ENCODE measurements around the gene CCL11.

Gene CCL11

DNA sequence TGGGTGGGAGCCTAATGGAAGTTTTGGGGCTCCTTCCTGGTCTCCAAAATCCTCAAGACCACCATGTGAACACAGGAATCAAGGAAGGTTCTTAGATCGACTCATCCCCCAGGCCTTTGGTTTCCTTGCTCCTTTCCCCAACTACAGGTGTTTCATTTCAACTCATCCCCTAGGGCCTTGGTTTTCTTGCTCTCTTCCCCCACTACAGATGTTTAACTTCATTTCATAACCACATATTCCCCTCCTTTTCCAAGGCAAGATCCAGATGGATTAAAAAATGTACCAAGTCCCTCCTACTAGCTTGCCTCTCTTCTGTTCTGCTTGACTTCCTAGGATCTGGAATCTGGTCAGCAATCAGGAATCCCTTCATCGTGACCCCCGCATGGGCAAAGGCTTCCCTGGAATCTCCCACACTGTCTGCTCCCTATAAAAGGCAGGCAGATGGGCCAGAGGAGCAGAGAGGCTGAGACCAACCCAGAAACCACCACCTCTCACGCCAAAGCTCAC, at the start of gene CCL11:
CCL11 (plus strand) TSS at position 457 of the 507 bp plus-strand sequence. CDS start 67 bp downstream, outside the sequence.
- DNase-seq (ENCODE audit: low read depth) = no peak

DNA sequence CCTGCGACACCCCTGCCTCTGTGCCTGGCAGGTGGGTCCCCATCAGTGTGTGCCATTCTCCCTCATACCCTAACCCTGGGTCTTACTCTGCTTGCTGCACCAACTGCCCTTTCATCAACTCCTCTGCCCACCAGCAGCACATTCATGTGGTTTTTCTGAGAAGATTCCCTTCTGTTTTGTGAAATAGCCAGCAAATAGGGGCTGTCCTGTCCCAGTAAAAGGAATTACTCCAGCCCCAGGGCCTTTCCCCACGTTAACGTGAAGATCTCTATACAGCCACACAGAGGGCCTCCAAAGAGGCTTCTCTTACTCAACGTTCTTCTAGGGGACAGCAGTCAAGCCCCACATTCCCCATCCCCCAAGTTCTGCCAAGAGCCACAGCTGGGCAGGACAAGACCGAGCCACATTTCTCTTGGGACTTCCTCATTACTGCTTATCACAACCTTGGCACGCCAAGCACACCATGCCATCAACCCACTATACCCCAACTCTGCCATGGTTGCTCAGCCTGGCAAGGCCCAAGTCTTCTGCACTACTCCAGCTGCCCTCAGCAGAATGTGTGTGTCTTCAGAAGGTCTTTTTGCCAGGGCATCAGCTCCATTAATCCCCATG, 49.2 kb upstream of the CCL11 start:
- no peak for DNase-seq (ENCODE audit: low read depth)

DNA sequence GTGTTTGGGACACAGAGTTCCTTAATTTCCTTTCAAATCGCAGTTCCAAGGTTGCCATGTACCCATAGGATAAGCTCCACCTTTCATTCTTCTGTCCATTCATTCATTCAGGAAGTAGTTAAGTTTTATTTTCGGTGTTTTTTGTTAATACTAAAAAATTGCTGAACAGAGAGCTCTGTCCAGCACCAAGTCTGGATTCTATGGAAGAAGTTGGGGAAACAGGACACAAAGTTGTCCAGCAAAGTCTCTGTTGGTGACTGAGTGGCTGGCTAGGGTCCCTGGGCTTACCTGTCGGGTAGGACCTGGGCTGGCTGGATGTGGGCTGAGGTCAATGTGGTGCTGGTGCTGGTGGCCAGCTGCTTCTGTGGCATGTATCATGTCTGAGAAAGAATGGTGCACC, 48.1 kb upstream of the CCL11 start:
- no peak for DNase-seq (ENCODE audit: low read depth)

DNA sequence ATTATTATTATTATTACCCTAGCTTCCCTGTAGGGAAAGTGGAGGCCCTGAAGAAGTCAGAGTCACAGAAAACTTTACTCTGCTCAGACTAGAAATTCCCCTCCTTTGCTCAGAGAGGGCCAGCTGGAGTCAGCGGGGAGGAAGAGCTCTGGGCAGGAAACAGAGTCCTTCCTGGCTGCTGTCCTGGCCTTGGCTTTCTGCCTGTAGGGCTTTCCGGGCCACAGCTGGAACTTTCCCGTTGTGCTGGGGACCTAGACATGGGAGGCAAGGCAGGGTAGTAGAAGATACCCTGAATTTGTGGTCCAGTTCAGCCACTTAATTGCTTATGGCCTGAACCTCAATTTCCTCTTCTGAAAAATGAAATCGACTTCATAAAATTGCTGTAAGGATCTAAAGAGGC, 44.5 kb upstream of the CCL11 start:
- DNase-seq (ENCODE audit: low read depth) = no peak

DNA sequence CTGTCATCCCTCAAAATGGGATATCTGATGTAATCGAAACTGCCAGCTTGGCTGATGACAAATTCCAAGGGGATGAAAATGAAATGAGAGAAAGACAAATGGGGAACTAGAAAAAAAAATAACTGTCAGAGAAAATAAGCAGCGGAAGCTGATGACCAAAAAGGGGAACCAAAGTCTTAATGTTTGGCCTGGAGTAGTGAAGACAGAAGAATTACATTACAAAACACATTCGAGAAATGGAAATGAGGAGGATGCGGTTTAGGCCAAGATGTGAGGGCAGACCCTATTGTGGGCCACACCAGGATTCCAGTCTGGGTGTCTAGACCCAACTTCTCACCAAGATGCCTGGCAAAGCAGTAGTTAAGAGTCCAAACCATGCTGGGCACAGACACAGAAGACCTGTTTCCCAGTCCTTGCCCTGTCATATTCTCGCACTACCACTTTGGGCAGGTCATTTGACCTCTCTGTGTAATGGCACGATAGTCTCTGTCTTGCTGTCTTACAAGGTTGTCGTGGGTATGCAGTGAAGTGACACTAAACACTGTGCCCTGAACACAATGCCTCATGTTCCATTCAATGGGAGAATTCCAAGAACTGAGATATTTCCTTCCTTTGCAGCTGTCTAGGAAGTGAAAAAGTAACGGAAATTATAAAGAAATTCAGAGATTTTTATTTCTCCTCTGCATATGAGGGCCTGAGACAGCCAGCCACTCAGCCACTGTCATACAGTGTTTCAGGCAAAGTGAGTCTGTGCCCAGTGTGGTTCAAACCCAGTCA, 42.8 kb upstream of the CCL11 start:
- DNase-seq (ENCODE audit: low read depth) = no peak

DNA sequence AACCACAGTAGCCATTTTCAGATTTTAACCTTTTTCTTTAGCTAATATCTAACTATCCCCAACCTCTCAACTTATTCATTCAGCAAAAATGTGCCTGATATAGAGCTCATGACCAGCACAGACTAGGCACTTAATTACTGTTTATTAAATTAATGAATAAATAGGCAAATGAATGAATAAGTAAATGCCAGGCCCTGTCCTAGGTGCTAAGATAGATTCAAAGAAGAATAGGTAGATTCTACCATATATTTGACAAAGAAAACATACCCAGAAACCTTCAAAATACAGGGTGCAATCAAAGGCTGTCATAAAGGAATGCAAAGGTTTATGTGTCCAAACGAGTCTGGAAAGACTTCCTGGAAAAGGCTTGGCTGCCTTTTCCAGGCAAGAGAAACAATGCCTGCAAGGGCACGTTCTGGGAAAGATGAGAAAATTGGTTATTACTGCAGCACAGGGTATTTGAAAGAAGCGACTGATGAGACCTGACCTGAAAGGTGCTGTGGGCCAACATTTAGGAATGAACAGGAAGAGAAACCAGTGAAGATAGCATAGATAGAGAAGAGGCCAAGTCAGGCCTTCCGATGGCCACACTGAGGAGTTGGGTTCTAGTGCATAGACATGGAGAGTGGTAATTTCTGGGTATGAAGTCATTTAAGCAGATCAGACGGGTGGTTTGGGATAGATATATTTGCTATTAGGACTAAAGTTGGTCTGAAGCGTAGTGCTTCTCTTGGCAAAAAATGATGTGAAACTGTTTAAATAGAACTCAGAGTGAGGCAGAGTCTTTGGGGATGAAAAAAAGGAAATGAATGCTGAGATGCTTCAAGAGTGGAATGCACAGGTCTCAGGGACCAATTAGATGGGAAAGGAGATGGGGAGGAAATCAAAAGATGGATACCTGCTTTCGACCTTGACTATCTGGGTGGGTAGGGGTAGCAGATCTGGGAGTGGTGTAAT, 41.9 kb upstream of the CCL11 start:
- DNase-seq (ENCODE audit: low read depth) = no peak

DNA sequence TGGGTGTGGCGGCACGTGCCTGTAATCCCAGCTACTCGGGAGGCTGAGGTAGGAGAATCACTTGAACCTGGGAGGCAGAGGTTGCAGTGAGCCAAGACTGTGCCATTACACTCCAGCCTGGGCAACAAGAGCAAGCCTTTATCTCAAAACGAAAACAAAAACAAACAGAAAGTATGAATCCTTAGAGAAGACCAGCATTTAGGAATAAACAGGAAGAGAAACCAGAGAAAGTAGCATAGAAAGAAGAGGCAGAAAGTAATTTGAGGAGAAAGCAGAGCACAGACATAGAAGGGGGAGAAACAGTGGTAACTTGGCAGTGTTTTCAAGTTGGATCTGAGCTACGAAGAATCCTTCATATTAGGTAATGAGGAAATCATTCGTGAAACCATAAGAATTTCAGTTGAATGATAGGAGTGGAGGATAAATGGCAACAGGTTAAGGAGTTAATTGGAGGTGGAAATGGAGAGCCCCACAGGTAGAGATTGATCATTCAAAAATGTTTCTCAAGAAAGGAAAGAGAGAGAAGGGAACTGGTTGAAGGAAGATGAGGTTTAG, 40.1 kb upstream of the CCL11 start:
- no peak for DNase-seq (ENCODE audit: low read depth)

DNA sequence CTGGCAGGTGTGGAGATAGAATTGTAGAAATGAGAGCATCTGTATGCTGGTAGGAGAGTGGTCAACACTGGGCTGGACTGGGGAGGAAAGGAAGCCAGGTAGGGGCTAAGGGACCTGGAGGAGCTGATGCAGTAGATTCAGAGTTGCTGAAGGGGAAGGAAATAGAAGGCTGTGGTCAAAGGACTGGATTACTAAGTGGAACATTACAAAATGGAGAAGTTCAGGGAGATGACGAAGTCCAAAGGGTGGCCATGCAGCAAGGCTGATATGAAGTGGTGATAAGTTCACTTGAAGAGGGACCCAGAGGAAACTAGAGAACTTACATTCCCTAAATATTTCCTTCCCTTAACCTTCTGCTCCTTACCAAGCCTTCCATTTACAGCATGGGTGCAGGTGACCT, 39.1 kb upstream of the CCL11 start:
- no peak for DNase-seq (ENCODE audit: low read depth)

DNA sequence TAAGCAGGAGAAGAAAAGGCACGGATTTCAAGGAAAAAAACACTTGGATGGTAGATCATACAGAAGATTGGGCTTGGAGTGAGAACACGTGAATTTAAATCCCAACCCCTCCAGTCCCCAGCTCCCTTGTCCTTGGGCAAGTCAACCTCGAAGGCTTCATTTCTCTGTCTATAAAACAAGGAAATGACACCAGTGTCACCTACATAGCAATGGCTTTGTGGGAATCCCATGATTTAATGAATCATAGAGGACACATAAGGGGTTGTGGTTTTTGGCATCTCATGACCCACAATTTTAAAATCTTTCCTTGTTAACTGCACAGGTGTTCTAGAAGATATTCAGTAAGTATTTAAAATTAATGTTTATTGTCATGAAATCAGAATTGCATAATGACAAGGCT, 38.7 kb upstream of the CCL11 start:
- no peak for DNase-seq (ENCODE audit: low read depth)

DNA sequence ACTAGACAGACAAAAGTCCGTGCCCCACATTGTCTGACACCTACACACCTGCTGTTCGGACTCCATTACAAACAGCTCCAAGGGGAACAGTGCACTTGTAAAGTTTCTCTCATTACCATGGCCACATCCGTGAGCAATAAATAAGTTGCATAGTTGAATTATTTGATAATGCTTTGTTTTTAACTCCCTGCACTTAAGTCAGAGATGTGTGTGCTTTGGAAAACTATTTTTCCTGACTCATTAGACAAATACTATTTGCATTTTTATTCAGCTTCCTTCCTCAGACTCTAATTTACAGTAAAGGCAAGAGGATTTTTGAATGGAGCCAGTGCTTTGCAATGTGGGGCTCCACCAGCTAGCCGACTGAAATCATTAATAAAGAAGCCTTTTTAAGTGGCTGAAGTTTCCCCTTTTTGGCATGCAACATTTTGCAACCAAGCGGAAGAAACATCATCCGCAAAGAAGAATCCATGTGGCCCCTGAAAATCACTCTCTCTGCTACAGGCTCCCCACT, 37.0 kb upstream of the CCL11 start:
- DNase-seq (ENCODE audit: low read depth) = no peak

DNA sequence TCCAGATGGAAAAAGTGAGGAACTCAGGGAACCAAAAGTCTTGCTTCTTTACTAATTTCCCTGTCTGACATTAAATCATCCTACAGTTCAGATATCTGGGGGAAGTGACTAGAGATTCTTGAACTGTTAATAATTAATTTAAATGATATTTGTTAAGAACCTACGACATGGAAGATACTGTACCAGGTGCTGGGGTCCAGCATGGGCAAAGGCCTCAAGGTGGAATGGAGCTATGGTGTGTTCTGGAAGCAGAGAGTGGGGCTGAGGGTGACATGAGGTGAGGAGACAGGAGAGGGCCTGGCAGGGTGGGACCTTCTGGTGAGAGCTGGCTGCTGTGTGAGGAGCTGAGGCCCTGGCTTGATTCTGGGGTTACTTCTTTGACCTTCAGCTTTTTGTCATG, 36.5 kb upstream of the CCL11 start:
- DNase-seq (ENCODE audit: low read depth) = no peak

DNA sequence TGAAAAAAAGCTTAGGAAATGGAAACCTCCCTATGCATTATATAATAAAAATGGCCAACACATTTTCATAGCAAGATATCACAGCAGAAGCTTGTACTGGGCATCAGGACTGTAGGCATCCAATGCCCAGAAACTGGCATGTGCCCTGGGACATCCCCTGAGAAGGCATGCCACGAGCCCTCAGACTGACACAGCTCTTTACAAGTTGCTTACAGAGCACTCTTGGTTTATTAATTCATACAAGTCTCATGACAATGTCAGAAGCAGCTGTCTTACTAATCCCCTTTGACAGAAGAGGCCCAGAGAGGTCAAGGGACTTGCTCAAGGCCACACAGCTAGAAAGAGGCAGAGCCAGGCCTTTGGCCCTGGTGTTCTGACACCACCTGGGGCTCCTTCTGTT, 36.1 kb upstream of the CCL11 start:
- no peak for DNase-seq (ENCODE audit: low read depth)

DNA sequence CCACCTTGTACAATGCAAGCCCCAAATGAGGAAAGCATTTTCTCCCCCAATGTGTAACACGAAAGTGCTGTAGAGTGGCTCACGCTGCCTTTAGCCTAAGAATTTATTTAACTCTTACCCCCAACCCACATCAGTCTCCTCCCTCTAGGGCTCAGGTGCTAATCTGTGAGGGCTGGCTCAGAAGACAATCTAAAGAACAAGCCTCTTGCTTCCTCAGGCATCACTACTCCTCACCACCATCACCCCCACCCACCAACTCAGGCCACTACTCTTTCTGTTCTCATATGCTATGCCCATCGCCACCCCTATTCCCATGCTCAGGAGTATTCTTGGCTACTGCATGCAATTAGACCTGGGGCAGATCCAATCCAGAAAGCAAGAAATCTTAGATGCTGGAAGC, 34.4 kb upstream of the CCL11 start:
- no peak for DNase-seq (ENCODE audit: low read depth)

DNA sequence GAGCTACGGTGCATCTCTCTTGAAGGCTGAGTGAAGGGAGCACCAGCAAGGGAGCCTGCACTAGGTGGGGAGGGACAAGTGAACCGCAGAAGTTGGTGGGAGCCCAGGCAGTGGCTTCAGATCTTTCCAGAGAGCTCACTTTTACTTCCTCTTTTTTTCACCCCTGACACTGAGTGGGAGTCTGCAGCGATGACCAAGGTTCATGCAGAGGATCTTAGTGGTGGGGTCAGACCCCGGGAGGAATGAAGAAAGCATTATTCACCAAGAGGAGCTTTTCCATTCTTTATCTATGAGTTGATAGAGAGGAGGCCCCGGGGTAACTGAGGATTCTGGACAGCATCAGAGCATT, 33.5 kb upstream of the CCL11 start:
- DNase-seq (ENCODE audit: low read depth) = no peak

DNA sequence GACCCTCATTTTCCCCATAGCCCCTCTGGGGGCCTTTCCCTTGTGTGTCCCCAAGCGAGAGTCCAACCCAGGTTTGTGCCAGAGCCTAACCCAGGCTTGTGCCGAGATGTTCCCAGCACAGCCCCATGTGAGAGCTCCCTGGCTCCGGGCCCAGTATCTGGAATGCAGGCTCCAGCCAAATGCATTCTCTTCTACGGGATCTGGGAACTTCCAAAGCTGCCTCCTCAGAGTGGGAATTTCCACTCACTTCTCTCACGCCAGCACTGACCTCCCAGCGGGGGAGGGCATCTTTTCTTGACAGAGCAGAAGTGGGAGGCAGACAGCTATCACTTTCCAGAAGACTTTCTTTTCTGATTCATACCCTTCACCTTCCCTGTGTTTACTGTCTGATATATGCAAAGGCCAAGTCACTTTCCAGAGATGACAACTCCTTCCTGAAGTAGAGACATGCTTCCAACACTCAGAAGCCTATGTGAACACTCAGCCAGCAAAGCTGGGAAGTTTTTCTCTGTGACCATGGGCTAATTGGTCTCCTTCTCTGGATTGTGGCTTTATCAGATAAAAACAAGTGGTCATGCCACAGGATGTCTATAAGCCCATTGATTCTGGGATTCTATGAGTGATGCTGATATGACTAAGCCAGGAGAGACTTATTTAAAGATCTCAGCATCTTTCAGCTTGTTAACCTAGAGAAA, 33.0 kb upstream of the CCL11 start:
- DNase-seq (ENCODE audit: low read depth) = no peak

DNA sequence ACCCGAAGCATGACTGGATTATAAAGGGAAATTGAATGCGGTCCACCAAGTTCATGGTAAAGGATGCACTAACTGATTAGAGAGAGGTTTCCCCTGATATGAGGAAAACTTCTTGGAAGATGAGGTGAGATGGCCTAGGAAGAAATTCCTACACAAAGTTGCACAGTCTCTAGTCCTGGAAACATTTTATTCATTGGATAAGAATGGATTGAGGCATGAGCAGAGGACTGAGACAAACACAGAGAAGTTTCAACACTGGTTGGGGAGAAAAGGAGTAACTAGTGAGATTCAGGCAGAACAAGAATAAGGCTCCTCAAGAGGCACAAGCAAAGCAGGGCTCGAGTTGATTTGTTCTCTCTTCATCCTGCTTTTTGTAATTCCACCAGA, 32.4 kb upstream of the CCL11 start:
- DNase-seq (ENCODE audit: low read depth) = no peak

DNA sequence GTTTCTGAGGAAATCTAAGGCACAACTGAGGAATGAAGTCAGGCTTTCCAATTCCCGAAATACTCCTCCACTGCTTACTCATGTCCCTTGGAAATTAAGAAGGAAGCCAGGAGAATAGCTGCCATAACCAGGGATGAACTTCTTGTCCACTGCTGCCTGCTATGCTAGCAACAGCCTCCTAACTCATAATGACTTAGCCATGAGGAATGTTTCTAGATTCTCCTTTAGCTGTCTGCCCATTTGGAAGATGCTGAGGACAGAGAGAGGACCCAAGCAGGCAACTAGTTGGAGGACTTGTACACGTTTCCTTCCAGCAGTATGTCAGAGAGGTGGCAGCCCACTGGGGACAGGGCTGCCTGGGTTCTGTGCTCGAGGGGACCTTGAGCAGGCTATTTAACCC, 31.4 kb upstream of the CCL11 start:
- DNase-seq (ENCODE audit: low read depth) = no peak

DNA sequence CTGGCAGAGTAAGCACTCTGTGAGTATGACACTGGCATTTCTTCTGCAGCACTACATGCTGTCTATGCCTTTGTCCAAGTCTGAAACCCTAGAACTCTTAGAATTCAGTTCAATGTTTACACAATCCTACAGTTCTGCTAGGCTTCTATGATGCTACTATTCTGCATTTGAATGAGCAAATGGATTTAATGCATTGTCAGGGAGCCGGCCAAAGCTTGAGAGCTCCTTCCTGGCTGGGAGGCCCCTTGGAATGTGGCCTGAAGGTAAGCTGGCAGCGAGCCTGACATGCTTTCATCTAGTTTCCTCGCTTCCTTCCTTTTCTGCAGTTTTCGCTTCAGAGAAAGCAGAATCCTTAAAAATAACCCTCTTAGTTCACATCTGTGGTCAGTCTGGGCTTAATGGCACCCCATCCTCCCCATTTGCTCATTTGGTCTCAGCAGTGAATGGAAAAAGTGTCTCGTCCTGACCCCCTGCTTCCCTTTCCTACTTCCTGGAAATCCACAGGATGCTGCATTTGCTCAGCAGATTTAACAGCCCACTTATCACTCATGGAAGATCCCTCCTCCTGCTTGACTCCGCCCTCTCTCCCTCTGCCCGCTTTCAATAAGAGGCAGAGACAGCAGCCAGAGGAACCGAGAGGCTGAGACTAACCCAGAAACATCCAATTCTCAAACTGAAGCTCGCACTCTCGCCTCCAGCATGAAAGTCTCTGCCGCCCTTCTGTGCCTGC, 30.7 kb upstream of the CCL11 start, which contains the start of gene CCL2:
CCL2 (plus strand) TSS at position 635 of the 730 bp plus-strand sequence; CDS start at position 700, 65 bp downstream.
- DNase-seq (ENCODE audit: low read depth) = no peak

DNA sequence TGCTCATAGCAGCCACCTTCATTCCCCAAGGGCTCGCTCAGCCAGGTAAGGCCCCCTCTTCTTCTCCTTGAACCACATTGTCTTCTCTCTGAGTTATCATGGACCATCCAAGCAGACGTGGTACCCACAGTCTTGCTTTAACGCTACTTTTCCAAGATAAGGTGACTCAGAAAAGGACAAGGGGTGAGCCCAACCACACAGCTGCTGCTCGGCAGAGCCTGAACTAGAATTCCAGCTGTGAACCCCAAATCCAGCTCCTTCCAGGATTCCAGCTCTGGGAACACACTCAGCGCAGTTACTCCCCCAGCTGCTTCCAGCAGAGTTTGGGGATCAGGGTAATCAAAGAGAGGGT, 30.2 kb upstream of the CCL11 start:
- DNase-seq (ENCODE audit: low read depth) = no peak

DNA sequence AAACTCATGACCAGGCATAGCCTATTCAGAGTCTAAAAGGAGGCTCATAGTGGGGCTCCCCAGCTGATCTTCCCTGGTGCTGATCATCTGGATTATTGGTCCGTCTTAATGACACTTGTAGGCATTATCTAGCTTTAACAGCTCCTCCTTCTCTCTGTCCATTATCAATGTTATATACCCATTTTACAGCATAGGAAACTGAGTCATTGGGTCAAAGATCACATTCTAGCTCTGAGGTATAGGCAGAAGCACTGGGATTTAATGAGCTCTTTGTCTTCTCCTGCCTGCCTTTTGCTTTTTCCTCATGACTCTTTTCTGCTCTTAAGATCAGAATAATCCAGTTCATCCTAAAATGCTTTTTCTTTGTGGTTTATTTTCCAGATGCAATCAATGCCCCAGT, 29.7 kb upstream of the CCL11 start:
- DNase-seq (ENCODE audit: low read depth) = no peak
